ENCODE data around the gene ADGRL1.
A peak's percentile ranks its signal among the peaks of the same experiment; 100 is the strongest.

ADGRL1 gene

DNA sequence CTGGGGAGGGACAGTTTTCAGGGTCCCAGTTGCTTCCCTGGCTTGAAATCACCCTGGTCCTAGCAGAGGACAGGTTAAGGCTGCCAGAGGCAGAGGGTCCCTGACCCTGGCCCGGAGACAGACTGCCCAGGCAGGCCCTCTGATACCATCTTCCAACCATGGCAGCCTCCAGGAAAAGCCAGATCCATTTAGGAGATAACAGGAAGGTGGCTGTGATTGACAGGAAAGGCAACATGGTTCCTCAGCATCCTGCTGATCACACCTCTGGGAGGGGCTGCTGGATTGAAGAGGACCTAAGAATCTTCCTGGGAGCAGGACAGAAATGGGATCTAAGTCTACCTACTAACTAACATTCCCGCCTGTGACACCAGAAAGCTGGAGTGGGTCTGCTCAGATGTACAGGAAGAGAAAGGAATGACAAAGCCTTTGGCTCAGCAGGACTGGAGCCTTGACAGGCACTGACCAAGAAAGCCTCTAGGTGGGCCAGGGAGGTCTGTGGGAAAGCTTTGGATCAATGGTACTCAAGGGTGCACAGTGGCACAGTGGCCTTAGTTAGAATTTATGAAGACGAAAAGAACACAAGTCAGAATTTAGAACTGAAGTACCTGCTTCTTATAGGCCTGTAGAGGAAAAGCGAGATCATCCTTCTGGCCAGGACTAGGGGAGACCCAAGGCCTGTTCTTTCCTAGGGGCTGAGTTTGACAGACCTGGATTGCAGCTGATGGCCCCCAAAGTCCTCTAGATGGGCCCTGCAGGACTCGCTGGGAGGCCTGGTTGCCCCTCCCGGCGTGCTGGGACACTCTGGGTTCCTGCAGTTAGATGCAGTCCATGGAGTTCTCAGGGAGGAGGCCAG, 86.1 kb downstream of the ADGRL1 start:
- Histone ChIP-seq H3K9me3 (ENCODE audit: severe bottlenecking) (no peaks in the 10 kb centered on the region), H3K27ac (peak overlapping the region; percentile 95), H3K27me3 (ENCODE audit: insufficient read depth, low read depth, severe bottlenecking) (no peaks in the 10 kb centered on the region), H3K36me3 (peaks cover 36% of the 10 kb centered on the region), H3K4me3 (ENCODE audit: low read depth, low read length) (no peak overlapping the region)
- TF ChIP-seq, protein P1, sequence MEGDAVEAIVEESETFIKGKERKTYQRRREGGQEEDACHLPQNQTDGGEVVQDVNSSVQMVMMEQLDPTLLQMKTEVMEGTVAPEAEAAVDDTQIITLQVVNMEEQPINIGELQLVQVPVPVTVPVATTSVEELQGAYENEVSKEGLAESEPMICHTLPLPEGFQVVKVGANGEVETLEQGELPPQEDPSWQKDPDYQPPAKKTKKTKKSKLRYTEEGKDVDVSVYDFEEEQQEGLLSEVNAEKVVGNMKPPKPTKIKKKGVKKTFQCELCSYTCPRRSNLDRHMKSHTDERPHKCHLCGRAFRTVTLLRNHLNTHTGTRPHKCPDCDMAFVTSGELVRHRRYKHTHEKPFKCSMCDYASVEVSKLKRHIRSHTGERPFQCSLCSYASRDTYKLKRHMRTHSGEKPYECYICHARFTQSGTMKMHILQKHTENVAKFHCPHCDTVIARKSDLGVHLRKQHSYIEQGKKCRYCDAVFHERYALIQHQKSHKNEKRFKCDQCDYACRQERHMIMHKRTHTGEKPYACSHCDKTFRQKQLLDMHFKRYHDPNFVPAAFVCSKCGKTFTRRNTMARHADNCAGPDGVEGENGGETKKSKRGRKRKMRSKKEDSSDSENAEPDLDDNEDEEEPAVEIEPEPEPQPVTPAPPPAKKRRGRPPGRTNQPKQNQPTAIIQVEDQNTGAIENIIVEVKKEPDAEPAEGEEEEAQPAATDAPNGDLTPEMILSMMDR (IDR thresholded peaks at IDR 0.05; ENCODE audit: low read depth, low read length): no peak
- DNase-seq: no peak

DNA sequence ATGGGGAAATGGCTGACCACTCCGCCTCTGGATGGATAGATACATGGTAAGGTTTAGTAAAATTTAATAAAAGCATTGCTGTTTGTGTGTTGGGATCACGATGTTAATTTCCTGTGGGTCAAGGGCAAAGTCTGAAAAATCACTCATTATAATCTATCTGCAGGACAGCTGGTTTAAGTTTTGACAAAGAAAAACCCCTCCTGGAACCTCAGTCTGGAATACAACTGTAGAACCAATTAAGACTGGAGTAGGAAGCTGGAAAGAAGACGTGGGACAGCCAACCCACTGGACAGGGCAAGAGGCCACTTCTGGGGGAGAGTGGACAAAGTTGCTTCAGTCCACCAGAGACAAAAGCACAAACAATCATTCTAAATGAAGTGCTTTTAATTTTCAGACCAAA, 86.8 kb downstream of the ADGRL1 start:
- Histone ChIP-seq H3K36me3 (peaks cover 29% of the 10 kb centered on the region), H3K9me3 (ENCODE audit: severe bottlenecking) (no peaks in the 10 kb centered on the region), H3K27me3 (ENCODE audit: insufficient read depth, low read depth, severe bottlenecking) (no peaks in the 10 kb centered on the region), H3K27ac (peak overlapping the region; percentile 95), H3K4me3 (ENCODE audit: low read depth, low read length) (peak overlapping the region; percentile 52; the same call in 1 of the 2 replicates)
- TF ChIP-seq, protein P1 (IDR thresholded peaks at IDR 0.05; ENCODE audit: low read depth, low read length): no peak
- no peak for DNase-seq

DNA sequence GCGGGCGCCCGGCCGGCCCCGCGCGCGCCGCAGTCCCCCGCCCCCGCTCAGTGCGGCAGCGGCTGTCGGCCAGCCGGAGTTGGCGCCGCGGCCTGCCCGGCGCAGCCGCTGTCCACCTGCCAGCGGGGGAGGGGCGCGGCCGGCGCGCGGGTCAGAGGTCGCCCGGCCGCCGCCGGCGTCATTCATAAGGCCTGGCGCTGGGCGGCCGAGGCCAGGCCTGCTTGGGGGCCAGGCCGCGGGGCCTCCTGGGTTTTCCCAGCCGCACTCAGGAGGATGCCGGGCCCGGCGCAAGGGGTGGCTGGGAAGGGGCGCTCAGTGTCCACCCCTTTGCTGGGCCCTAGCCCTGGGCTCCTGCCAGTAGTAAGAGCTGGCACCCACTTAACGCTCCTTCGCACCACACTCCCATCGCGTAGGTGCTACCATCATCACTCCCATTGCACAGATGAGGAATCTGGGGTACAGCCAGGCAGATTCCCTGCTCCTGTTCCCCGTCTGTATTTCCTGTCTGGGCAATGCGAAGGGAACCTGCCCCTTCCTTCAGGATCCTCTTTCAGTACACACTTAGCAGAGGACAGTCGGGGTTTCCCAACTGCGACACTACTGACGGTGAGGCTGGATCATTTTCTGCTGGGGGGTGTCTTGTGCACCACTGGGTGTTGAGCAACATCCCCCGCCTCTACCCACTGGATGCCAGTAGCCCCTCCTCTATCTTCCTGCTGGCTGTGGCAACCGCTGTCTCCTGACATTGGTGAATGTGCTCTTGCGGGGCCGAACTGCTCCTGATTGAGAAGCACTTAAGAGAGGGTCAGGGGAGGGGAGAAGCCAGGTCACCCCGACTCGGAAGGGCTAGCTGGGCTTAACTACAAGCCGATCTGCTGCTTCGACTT, 87.6 kb downstream of the ADGRL1 start:
- peak overlapping the region; percentile 95 for H3K27ac ChIP-seq
- DNase-seq: peak; percentile 72

DNA sequence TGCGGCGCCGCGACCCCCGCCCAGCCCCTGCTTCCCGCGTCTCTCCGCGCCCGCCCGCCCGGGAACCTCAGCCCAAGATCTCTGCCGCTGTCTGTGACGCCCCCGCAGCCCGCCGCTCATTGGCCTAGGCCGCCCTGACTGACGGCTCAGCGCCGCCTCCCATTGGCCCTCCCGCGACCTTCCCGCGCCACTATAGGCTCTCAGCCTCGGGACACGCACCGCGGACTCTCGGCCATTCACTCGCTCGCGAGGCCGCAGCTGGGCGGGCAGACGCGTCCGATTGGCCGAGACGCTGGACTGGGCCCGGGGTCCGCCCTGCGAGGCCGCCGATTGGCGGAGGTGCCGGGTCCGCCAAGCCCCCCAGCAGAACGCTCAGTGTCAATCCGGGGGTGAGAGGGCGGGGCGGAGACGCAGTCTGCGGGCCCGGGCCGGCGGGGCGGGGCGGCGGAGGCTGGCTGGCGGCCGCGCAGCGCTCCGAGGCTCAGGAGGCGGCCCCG, 88.3 kb downstream of the ADGRL1 start, which contains the start of gene PRKACA:
TSS of gene PRKACA (minus strand) at position 95 of the 497 bp plus-strand sequence. CDS start 215 bp downstream, outside the sequence.
- peaks cover 22% of the 10 kb centered on the region for H3K36me3 ChIP-seq
- DNase-seq: peak; percentile 98
- peak within 1 kb of the TSS; percentile 95 for H3K27ac ChIP-seq
- H3K9me3 ChIP-seq (ENCODE audit: severe bottlenecking): no peaks in the 10 kb centered on the region
- peak within 1 kb of the TSS; percentile 56 for H3K4me3 ChIP-seq (ENCODE audit: low read depth, low read length)
- TF ChIP-seq, protein P1 (IDR thresholded peaks at IDR 0.05; ENCODE audit: low read depth, low read length): no peak
- H3K27me3 ChIP-seq (ENCODE audit: insufficient read depth, low read depth, severe bottlenecking): no peaks in the 10 kb centered on the region

More for the DNA sequence above, 87.6 kb downstream of the ADGRL1 start:
- H3K27me3 ChIP-seq (ENCODE audit: insufficient read depth, low read depth, severe bottlenecking): no peaks in the 10 kb centered on the region
- peaks cover 22% of the 10 kb centered on the region for H3K36me3 ChIP-seq
- no peaks in the 10 kb centered on the region for H3K9me3 ChIP-seq (ENCODE audit: severe bottlenecking)
- TF ChIP-seq, protein P1 (IDR thresholded peaks at IDR 0.05; ENCODE audit: low read depth, low read length): no peak
- H3K4me3 ChIP-seq (ENCODE audit: low read depth, low read length): peak overlapping the region; percentile 52

DNA sequence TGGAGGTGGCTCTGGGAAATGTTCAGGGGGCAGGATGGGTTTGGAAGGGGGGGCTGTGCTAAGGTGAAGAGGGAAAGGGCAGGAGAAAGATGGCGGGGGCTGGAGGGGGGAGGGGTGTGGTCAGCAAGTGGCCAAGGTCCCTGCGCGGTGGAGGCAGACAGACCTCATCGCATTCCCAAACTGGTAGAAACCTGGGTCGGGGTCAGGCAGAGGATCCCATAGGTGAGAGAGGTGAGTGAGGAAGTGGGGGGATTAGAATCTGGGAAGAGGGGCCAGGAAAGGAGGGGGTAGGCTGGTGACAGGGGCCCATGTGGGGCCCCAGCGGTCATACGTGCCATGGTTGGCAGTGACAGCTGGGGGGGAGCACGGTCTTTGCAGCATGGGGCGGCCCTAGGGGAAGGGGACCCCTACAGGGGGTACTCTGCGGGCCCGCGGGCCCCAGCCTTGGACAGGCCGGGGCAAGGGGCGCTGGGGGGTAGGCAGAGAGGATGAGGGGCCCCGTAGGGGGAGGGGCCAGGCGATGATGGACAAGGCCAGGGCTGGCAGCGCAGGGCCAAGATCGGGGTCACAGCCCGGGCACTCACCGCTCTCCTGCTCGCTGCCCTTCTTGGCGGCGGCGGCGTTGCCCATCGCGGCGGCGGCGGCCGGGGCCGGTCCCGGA, 88.9 kb downstream of the ADGRL1 start:
- H3K36me3 ChIP-seq: peaks cover 19% of the 10 kb centered on the region
- no peaks in the 10 kb centered on the region for H3K27me3 ChIP-seq (ENCODE audit: insufficient read depth, low read depth, severe bottlenecking)
- H3K9me3 ChIP-seq (ENCODE audit: severe bottlenecking): no peaks in the 10 kb centered on the region
- TF ChIP-seq, protein P1 (IDR thresholded peaks at IDR 0.05; ENCODE audit: low read depth, low read length): no peak
- peak overlapping the region; percentile 56 for H3K4me3 ChIP-seq (ENCODE audit: low read depth, low read length)
- peak overlapping the region; percentile 69 for H3K27ac ChIP-seq
- peak; percentile 47 for DNase-seq

Measured in WERI-Rb-1 (cell line).